Motor neuron (in vitro differentiated cells): ENCODE measurements around the gene WNT2B. TPM values are rescaled to one million over a fixed set of nuclear protein-coding genes. Genes with fewer than 3 reads are reported as not detected.
"Not testable (repeated sequence)": the region's sequence is repeated elsewhere in the genome, so short reads cannot be mapped to it uniquely, and the experiment has no call there.

Experiments
- ATAC-seq, 8 experiments: fragments of 200-7000 bp; cut with Tn5 transposase; replicated peaks in 6 of 8; 2 replicates each; pipeline ENCODE4 v1.8.0; 2021; ENCODE audit warnings: mild to moderate bottlenecking in 8 of 8, moderate library complexity in 8 of 8
- H3K27ac ChIP-seq, 2 donors: fragments of 250-450 bp; sonication (Bioruptor Pico); 2 replicates each; pipeline ENCODE4 v1.9.0; 2021; ENCODE audit warnings: antibody characterized with exemption in 2 of 2, mild to moderate bottlenecking in 2 of 2, moderate library complexity in 1 of 2
- H3K4me1 ChIP-seq, 2 donors: fragments of 250-450 bp; sonication (Bioruptor Pico); replicated peaks in 1 of 2; 2 replicates each; pipeline ENCODE4 v1.6.1; 2021; ENCODE audit warnings: antibody characterized with exemption in 2 of 2, mild to moderate bottlenecking in 2 of 2, moderate library complexity in 1 of 2
- H3K4me3 ChIP-seq, 5 donors: fragments of 250-450 bp; sonication (Bioruptor Pico); 2 replicates each; pipeline ENCODE4 v1.9.0; 2021; ENCODE audit warnings: antibody characterized with exemption in 5 of 5, mild to moderate bottlenecking in 5 of 5, moderate library complexity in 4 of 5
- WGBS, 10 experiments: fragments of 450-650 bp; shearing (Covaris generic); methylation state at CpG; one replicate each; pipeline ENCODE4 v1.0.0; 2022; 5-methylcytosine and 5-hydroxymethylcytosine counted together
- in situ Hi-C, 9 experiments: fragments of 400-800 bp; cut with MboI; loops; one replicate each; pipeline ENCODE4 v1.15.0; 2021; ENCODE audit warnings: low sequenced_read_pairs in 9 of 9, low pct_unique_long_range_greater_than_20kb in 2 of 9; ENCODE audit not compliant: unreplicated experiment in 9 of 9
- total RNA-seq, 8 experiments: library from RNA; unstranded; fragments of 300-600 nt; gene quantifications; 2 replicates each; pipeline versions ENCODE4 v1.2.3 to v1.2.4, GENCODE V29; 2022

Gene WNT2B
- total RNA-seq, 8 experiments from 2014 or later = 2.3 to 4.3 (median 3.5) TPM

DNA sequence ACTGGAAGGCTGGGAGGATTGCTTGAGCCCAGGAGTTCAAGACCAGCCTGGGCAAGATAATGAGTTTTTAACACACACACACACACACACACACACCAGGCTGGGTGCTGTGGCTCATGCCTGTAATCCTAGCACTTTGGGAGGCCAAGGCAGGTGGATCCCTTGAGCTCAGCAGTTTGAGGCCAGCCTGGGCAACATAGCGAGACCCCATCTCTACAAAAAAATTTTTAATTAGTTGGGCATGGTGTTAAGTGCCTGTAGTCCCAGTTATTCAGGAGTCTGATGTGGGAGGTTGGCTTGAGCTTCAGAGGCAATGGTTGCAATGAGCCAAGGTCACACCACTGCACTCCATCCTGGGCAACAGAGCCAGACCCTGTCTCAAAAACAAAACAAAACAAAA, 22.7 kb upstream of the WNT2B start:
- H3K4me1 ChIP-seq, H3K4me3 ChIP-seq, in situ Hi-C loops, ATAC-seq, H3K27ac ChIP-seq: not testable (repeated sequence)
- 20 to 100% (median 88%) methylated on average over 1 of the region's 1 CpG; no CpG with 5 or more reads in 5 of the 10 experiments for WGBS, 10 experiments

DNA sequence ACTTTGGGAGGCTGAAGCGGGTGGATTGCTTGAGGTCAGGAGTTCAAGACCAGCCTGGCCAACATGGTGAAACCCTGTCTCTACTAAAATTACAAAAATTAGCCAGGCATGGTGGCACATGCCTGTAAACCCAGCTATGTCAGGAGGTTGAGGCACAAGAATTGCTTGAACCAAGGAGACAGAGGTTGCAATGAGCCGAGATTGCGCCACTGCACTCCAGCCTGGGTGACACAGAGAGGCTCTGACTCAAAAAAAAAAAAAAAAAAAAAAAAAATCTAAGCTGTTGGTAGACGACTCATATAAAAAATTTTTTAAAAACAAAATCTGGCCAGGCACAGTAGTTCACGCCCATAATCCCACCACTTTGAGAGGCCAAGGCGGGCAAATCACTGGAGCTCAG, 21.1 kb upstream of the WNT2B start:
- H3K4me3 ChIP-seq, ATAC-seq, H3K4me1 ChIP-seq, in situ Hi-C loops, H3K27ac ChIP-seq: not testable (repeated sequence)
- WGBS, 10 experiments = 67 to 94% (median 80%) methylated on average over 1 to 6 of the region's 6 CpGs

DNA sequence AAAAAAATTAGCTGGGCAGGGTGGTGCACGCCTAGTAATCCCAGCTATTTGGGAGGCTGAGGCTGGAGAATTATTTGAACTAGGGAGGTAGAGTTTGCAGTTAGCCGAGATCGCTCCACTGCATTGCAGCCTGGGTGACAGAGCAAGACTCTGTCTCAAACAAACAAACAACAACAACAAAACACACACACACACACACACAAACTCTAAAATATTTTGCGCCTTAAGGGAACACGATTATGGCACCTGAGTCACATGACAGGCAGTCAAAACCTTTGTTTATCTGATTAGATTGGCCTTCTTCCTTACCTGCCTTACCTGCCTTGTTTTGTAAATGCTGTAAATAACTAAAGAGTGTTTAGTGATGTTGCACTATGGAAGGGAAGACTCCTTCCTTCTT, 20.6 kb upstream of the WNT2B start:
- WGBS, 10 experiments = 83 to 100% (median 92%) methylated on average over 2 to 5 of the region's 5 CpGs; no CpG with 5 or more reads in 2 of the 10 experiments
- in situ Hi-C loops = no loop called here

DNA sequence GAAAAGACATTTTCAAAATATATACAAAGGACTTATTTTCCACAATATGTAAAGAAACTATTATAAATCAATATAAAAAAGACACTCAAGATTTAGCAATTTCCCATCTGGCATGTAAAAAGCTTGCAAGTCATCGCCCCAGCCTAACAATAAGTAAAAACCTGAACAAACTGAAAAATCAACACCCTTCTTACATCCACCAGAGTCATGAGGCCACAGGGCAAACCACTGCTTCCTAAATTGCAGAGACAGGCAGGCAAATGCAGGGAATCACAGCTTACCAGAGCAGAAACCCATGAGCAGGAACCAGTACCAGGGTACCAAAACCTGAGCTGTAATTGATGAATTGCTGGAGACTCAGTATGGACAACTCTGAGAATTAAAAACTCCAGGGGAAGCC, 16.7 kb upstream of the WNT2B start:
- WGBS, 10 experiments = 20 to 100% (median 88%) methylated on average over 1 of the region's 1 CpG; no CpG with 5 or more reads in 1 of the 10 experiments

More for the DNA sequence above, 20.6 kb upstream of the WNT2B start:
- no peak overlapping the region for H3K4me3 ChIP-seq
- H3K4me1 ChIP-seq = no peaks in the 10 kb centered on the region
- ATAC-seq = no peak
- no peak overlapping the region for H3K27ac ChIP-seq

DNA sequence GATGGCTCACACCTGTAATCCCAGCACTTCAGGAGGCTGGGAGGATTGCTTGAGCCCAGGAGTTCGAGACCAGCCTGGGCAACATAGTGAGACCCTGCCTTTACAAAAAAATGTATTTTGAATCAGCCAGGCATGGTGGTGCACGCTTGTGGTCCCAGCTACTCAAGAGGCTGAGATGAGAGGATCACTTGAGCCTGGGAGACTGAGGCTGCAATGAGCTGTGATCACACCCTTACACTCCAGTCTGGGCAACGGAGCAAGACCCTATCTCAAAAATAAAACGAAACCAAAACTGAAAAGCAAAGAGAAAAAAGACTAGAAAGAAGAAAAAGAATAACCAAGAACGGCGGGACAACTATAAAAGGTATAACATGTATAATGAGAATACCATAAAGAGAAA, 15.4 kb upstream of the WNT2B start:
- Histone ChIP-seq H3K4me3 (no peak overlapping the region), H3K27ac (no peak overlapping the region), H3K4me1 (no peaks in the 10 kb centered on the region)
- ATAC-seq = no peak
- WGBS, 10 experiments = 57 to 100% (median 74%) methylated on average over 1 to 6 of the region's 6 CpGs
- in situ Hi-C loops = no loop called here

More for the DNA sequence above, 16.7 kb upstream of the WNT2B start:
- in situ Hi-C loops = no loop called here
- ATAC-seq = no peak
- H3K4me3 ChIP-seq = no peak overlapping the region
- H3K27ac ChIP-seq = no peak overlapping the region
- H3K4me1 ChIP-seq = no peaks in the 10 kb centered on the region

DNA sequence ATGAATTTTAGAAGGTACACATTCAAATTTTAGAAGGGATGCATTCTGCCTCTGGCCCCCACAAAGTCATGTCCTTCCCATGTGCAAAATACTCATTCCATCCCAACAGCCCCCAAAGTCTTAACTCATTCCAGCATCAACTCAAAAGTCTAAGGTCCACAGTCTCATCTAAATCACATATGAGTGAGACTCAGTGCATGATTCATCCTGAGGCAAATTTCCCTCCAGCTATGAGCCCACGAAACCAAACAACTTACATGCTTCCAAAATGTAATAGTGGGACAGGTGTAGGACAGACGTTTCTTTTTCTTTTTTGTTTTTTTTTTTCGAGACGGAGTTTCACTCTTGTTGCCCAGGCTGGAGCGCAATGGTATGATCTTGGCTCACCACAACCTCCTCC, 12.5 kb upstream of the WNT2B start:
- in situ Hi-C loops = no loop called here
- 26 to 100% (median 85%) methylated on average over 1 to 5 of the region's 5 CpGs; no CpG with 5 or more reads in 3 of the 10 experiments for WGBS, 10 experiments
- Histone ChIP-seq H3K4me1 (no peaks in the 10 kb centered on the region), H3K4me3 (no peak overlapping the region), H3K27ac (no peak overlapping the region)
- no peak for ATAC-seq

DNA sequence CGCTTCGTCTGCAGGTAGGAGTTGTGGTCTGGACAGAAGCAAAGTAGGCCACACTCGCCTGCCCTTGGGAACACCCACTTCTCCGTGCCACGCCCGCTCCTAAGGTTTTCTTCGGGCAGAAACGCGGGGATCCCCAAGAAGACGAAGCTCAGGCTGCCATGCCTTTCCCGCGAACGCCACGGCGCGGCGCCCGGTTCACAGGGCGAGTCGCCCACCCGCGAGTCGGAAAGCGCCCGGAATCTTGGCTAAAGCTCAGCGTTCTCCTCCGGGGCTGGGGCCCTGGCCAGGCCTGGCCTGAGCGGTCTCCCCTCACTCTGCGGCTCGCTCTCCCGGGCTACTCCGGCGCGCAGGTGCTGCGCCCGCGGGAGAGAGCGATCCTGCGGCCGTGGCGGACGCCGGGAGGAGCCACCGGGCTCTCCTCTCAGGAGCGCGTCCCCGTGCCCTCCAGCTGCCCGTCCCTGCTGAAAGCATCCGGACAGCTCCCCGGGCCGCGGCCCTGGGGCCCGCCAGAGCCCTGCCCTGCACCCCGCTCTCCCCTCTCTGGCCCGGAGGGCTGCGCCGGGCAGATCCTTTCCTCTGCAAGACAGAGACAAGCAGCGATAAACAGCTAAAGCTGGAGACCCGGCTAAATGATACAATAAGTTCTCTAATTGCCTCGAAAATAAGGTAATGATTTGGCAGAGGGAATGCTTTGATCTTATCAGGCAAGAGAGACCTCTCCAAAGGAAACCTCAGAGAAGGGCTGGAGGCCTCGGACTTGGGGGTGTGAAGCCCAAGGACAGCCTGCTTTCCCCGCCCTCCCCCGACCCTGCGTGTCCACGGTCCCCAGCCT, 6.7 kb upstream of the WNT2B start:
- WGBS, 10 experiments = 0 to 19% (median 5%) methylated on average over 3 to 54 of the region's 65 CpGs; no CpG with 5 or more reads in 2 of the 10 experiments
- H3K27ac ChIP-seq = no peak overlapping the region
- peak overlapping the region; percentile 36 to 45 (median 41) for H3K4me3 ChIP-seq
- peaks cover 3 to 6% of the 10 kb centered on the region in 2 donors for H3K4me1 ChIP-seq
- in situ Hi-C loops = loop anchor here in 1 of 9 experiments (25.0 kb wide), 1 partner anchor 110 kb away; the partner anchor contains the start of genes CAPZA1 and ST7L
- peak; percentile 78 to 96 (median 93) for ATAC-seq

DNA sequence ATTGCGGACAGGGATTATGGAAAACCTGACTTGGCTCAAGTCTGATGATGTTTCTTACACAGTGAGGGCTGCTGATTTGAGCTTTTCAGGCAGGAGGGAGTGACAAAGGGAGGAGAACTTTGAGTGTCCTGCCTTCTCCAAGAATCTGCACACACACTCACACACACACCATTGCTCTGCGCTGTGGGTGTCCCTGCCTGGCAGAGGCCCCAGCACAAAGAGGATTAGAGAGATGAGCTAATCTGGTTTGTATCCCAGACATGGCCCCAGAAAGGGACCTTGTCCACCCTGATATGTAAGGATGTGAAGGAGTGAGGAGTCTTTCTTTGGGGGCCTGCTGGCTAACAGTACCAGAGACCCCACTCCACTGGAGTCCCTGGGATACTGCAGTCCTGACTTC, 5.9 kb upstream of the WNT2B start:
- H3K27ac ChIP-seq = no peak overlapping the region
- H3K4me1 ChIP-seq = peaks cover 3 to 6% of the 10 kb centered on the region in 2 donors
- 40 to 94% (median 88%) methylated on average over 1 to 2 of the region's 2 CpGs; no CpG with 5 or more reads in 6 of the 10 experiments for WGBS, 10 experiments
- in situ Hi-C loops = loop anchor here in 1 of 9 experiments (25.0 kb wide), 1 partner anchor 109 kb away; the partner anchor contains the start of genes CAPZA1 and ST7L
- ATAC-seq = peak in 2 of 8 experiments; percentile 12 to 13
- no peak overlapping the region for H3K4me3 ChIP-seq

DNA sequence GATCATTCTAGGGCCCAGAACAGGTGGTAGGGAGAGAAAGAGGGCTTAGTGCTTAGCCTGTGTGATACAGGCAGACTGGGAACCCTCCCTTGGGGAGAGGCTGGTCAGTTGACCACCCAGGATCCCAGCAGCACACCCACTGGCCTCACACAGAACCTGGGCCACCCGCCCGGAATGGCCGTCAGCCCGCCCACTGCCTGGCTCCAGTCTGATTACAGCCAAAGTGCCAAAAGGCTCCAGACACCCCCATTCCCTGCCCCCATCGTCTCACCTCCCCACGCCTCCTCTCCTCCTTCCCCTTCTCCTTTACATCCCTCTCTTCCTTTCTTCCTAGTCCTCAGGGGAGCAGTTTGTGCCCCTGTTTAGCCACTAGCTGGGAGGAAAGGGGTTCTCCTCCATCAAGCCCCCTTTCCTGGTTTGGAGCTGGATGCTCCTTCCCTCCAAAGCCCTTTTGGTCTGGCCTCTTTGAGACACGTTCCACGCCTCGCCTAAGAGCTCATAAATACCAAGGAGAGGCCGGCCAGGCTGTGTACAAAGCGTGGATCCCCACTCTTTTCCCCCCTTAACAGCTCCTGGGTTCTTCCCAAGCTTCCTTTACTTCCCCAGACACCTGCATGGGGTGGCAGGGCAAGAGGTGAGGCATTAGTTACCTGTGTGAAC, 4.6 kb upstream of the WNT2B start:
- ATAC-seq = no peak
- in situ Hi-C loops = loop anchor here in 1 of 9 experiments (25.0 kb wide), 1 partner anchor 108 kb away; the partner anchor contains the start of genes CAPZA1 and ST7L

DNA sequence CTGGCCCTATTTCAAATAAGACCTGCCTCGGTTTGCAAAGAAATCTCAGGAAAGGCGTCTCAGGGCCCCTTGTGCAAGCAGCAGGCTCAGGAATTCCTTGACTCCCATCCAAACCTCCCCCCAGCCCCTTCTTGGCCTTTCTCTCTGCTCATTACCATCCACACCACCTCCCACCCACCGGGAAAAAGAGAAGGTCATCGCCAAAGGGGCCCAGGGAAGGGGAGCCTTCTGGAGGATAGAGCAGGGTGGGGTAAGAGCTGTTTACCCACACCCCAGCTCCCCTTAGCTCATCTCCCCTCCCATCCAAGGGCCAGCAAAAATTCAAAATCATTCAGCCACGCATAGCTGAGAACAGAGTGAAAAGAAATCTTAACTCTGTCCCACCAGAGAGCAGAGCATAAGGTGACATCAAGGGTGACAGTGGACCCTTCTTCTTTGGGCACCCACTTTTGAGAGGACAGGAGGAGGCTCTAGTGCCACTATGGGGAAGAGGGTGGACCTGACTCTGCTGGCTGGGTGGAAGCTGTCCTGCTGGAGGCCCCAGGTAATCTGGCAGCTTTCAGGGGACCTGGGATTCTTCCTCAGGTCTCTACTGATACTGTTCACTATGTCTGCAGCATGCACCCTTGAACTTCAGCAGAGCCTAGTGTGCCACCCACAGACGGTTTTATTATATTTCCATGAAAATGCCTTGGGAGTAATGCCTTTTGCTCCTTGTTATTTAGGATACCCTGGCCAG, 3.9 kb upstream of the WNT2B start:
- Histone ChIP-seq H3K4me1 (peaks cover 3 to 6% of the 10 kb centered on the region in 2 donors), H3K27ac (no peak overlapping the region), H3K4me3 (no peak overlapping the region)
- no peak for ATAC-seq
- in situ Hi-C loops = loop anchor here in 1 of 9 experiments (25.0 kb wide), 1 partner anchor 107 kb away; the partner anchor contains the start of genes CAPZA1 and ST7L
- WGBS, 10 experiments = 39 to 100% (median 46%) methylated on average over 1 to 4 of the region's 6 CpGs; no CpG with 5 or more reads in 4 of the 10 experiments

More for the DNA sequence above, 4.6 kb upstream of the WNT2B start:
- no peak overlapping the region for H3K4me3 ChIP-seq
- peaks cover 3 to 6% of the 10 kb centered on the region in 2 donors for H3K4me1 ChIP-seq
- H3K27ac ChIP-seq = no peak overlapping the region
- 20 to 96% (median 83%) methylated on average over 1 to 8 of the region's 11 CpGs; no CpG with 5 or more reads in 5 of the 10 experiments for WGBS, 10 experiments

DNA sequence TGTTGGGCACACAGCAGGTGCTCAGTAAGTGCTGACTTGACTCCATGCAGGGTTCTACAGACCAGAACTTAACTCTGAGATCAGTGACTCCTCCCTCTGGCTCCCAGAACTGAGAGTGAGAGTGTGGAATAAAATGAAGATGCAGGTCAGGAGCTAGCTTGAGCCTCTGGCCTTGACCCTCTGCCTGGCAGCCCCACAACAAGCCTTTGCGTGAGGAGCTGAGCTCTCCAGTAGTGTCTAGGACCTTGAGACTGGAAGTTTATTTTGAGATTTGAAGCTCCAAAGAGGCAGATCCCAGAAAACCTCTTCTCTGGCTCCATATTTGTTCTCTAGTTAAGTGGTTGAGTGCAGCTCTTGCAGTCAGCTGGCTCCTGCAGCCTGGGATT, 3.4 kb upstream of the WNT2B start:
- H3K4me1 ChIP-seq = peaks cover 3 to 6% of the 10 kb centered on the region in 2 donors
- in situ Hi-C loops = loop anchor here in 1 of 9 experiments (25.0 kb wide), 1 partner anchor 107 kb away; the partner anchor contains the start of genes CAPZA1 and ST7L
- 80 to 83% methylated on average over 1 of the region's 1 CpG; no CpG with 5 or more reads in 8 of the 10 experiments for WGBS, 10 experiments
- no peak overlapping the region for H3K4me3 ChIP-seq
- no peak for ATAC-seq
- H3K27ac ChIP-seq = no peak overlapping the region

DNA sequence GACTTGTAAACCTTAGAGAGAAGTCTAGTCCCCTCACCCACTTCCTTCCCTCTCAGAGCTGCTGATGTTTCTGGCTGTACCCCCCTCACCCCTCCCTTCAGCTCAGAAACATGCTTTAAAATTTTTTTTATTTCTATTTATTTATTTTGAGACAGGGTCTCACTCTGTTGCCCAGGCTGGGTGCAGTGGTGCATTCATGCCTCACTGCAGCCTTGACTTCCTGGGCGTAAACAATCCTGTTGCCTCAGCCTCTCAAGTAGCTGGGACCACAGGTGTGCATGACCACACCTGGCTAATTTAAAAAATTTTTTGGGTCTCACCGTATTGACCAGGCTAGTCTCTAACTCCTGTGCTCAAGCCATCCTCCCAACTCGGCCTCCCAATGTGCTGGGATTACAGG, 2.9 kb upstream of the WNT2B start:
- 70 to 96% (median 81%) methylated on average over 2 to 3 of the region's 3 CpGs; no CpG with 5 or more reads in 3 of the 10 experiments for WGBS, 10 experiments
- Histone ChIP-seq H3K4me3 (no peak overlapping the region), H3K27ac (no peak overlapping the region), H3K4me1 (peaks cover 3 to 6% of the 10 kb centered on the region in 2 donors)
- ATAC-seq = no peak
- in situ Hi-C loops = loop anchor here in 1 of 9 experiments (25.0 kb wide), 1 partner anchor 106 kb away; the partner anchor contains the start of genes CAPZA1 and ST7L
